Colonic mucosa (tissue), 4 donors: ENCODE data around the gene C9orf78. TPM values are rescaled to one million over a fixed set of nuclear protein-coding genes. Genes with fewer than 3 reads are reported as not detected.
"Not testable (repeated sequence)": the region's sequence is repeated elsewhere in the genome, so short reads cannot be mapped to it uniquely, and the experiment has no call there.

Source experiments
- DNase-seq: peaks from one replicate; pipeline ENCODE4 v3.0.0-alpha.2; 2020
- H3K27ac ChIP-seq: fragments of 200-600 bp; one replicate; pipeline ENCODE4 v1.8.0; 2021
- H3K27me3 ChIP-seq: fragments of 200-600 bp; one replicate; pipeline ENCODE4 v1.8.0; 2021
- H3K36me3 ChIP-seq: fragments of 200-600 bp; one replicate; pipeline ENCODE4 v1.8.0; 2021
- H3K4me1 ChIP-seq: fragments of 200-600 bp; one replicate; pipeline ENCODE4 v1.8.0; 2021; ENCODE audit warnings: mild to moderate bottlenecking
- H3K4me3 ChIP-seq: fragments of 200-600 bp; one replicate; pipeline ENCODE4 v1.8.0; 2021
- H3K9ac ChIP-seq, 2 donors: one replicate each; pipeline ENCODE4 v1.7.0; 2013; ENCODE audit warnings: control low read depth in 2 of 2, low read depth in 2 of 2, low read length in 2 of 2
- H3K9me3 ChIP-seq: fragments of 200-600 bp; one replicate; pipeline ENCODE4 v1.8.0; 2021
- intact Hi-C: fragments of 100-400 bp; cut with DNase I; formaldehyde crosslinking; loops from one replicate; pipeline ENCODE4 v1.14.1; 2022
- total RNA-seq, 2 donors: library from RNA; stranded (reverse); fragmentation: NEBNext Ultra II Directional in 1 of 2; extraction: Animal tissue kit (Norgen Biotek cat#: 25700) in 1 of 2; gene quantifications; one replicate each; pipeline ENCODE4 v1.2.1, GENCODE V29; 2021
- TF ChIP-seq, protein P1 (sequence below): fragments of 200-600 bp; IDR thresholded peaks from one replicate; pipeline ENCODE4 v1.8.0; 2022; ENCODE audit warnings: antibody characterized with exemption, mild to moderate bottlenecking
- donor health status: healthy.
- donor health status: DM: no; HTN: no; CAD: no.
- donor health status: DM: no; HTN: no; CAD: no.

Gene C9orf78
- total RNA-seq, 2 donors from 2014 or later: 38.7 to 45.5 TPM

DNA sequence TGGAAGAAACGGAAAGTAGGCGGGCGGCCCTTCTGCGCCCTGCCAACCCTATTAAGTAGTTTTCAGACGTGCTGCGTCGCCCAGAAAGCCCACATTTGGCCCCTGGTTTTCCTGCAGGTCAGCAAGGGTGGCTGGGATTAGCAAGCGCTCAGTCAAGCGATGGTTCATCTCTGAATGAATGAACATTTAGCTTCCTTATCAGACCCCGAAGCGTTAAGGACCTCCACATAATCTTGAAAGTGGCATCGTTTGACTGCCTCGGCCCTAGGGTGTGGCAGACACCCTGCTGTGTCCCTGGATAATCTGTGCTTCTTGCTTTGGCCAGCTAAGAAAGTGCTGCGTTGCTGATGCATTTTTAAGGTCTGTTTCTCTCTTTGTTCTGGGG is 31.4 kb downstream of the C9orf78 start:
- Histone ChIP-seq H3K4me3 (peak overlapping the region; percentile 82), H3K27me3 (no peaks in the 10 kb centered on the region), H3K36me3 (no peaks in the 10 kb centered on the region), H3K4me1 (peaks cover 10% of the 10 kb centered on the region), H3K27ac (peak overlapping the region; percentile 86), H3K9ac (peak overlapping the region; percentile 72 to 75), H3K9me3 (no peaks in the 10 kb centered on the region)
- TF ChIP-seq, protein P1, sequence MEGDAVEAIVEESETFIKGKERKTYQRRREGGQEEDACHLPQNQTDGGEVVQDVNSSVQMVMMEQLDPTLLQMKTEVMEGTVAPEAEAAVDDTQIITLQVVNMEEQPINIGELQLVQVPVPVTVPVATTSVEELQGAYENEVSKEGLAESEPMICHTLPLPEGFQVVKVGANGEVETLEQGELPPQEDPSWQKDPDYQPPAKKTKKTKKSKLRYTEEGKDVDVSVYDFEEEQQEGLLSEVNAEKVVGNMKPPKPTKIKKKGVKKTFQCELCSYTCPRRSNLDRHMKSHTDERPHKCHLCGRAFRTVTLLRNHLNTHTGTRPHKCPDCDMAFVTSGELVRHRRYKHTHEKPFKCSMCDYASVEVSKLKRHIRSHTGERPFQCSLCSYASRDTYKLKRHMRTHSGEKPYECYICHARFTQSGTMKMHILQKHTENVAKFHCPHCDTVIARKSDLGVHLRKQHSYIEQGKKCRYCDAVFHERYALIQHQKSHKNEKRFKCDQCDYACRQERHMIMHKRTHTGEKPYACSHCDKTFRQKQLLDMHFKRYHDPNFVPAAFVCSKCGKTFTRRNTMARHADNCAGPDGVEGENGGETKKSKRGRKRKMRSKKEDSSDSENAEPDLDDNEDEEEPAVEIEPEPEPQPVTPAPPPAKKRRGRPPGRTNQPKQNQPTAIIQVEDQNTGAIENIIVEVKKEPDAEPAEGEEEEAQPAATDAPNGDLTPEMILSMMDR: no peak
- peak; percentile 53 for DNase-seq
- intact Hi-C loops: no loop called here

GRCh38 chr9:129802833-129803675 is 32.0 kb downstream of the C9orf78 start, which contains the start of gene TOR1B:
Gene TOR1B, plus strand, starts transcription at chr9:129803184. Its CDS starts 29 bp downstream, at chr9:129803213.
- Histone ChIP-seq H3K9me3 (no peaks in the 10 kb centered on the region), H3K27ac (peak within 1 kb of the TSS; percentile 86), H3K4me1 (peaks cover 10% of the 10 kb centered on the region), H3K9ac (peak within 1 kb of the TSS; percentile 72 to 75), H3K4me3 (peak within 1 kb of the TSS; percentile 82), H3K36me3 (no peaks in the 10 kb centered on the region), H3K27me3 (no peaks in the 10 kb centered on the region)
- DNase-seq: peak; percentile 98
- TF ChIP-seq, protein P1: no peak
- intact Hi-C loops: no loop called here

DNA sequence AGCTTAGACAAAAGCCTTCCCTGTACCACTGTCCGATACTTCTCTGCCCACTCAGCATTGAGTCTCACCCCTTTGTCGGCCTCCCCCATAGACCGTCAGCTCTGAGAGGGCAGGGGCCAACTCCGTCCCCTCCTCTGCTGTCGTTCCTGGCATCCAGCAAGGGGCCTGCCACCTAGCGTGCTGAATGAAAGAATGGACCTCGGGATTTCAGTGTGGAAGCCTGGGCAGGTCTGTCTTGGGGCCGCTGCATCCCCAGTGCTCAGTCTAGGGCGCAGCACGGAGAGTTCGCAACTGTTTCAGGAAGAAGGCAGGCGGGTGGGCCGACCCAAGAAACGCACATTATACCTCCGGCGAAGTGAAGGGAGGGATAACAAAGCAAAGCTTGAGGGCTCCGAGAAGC is 33.6 kb downstream of the C9orf78 start:
- Histone ChIP-seq H3K4me1 (peaks cover 10% of the 10 kb centered on the region), H3K9me3 (no peaks in the 10 kb centered on the region), H3K27me3 (no peaks in the 10 kb centered on the region), H3K9ac (no peak overlapping the region), H3K27ac (no peak overlapping the region), H3K36me3 (no peaks in the 10 kb centered on the region), H3K4me3 (no peak overlapping the region)
- intact Hi-C loops: no loop called here
- TF ChIP-seq, protein P1: no peak
- DNase-seq: no peak

DNA sequence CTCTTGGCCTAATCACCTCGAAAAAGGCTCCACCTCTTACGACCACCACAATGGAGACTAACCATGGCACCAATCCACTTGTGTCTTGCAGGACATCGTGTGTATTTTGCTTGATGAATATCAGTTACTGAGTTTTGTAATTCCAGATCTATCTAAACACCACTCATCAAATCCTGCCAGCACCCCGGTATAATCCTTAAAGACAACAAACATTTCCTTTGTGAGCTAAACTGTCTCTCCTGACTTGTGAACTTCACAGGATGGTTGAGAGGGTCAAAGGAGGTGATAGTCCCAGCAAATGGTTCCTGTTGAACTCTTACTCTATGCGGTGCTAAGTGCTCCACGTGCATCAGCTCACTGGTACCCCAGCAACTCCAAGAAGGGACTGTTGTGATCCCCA is 36.1 kb downstream of the C9orf78 start:
- peaks cover 1% of the 10 kb centered on the region for H3K4me1 ChIP-seq
- no peak overlapping the region for H3K9ac ChIP-seq
- H3K4me3 ChIP-seq: no peak overlapping the region
- no peak for DNase-seq
- H3K27me3 ChIP-seq: no peaks in the 10 kb centered on the region
- no peaks in the 10 kb centered on the region for H3K36me3 ChIP-seq
- intact Hi-C loops: no loop called here
- H3K27ac ChIP-seq: no peak overlapping the region
- TF ChIP-seq, protein P1: no peak
- no peaks in the 10 kb centered on the region for H3K9me3 ChIP-seq

DNA sequence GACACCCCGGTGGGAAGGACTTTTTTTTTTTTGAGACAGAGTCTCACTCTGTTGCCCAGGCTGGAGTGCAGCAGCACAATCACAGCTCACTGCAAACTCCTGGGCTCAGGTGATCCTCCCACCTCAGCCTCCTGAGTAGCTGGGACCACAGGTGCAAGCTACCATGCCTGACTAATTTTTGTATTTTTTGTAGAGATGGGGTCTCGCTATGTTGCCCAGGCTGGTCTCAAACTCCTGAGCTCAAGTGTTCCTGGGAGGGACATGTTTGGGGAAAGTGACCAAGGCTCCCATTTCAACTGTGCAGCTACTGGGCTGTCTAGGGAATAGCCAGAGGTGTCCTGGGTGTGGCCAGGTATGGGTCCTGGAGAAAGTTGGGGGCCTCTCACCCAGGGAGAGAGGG is 39.0 kb downstream of the C9orf78 start:
- H3K27me3 ChIP-seq, DNase-seq, H3K27ac ChIP-seq, H3K4me3 ChIP-seq, H3K9ac ChIP-seq, intact Hi-C loops, H3K36me3 ChIP-seq, H3K9me3 ChIP-seq, H3K4me1 ChIP-seq: not testable (repeated sequence)

GRCh38 chr9:129794549-129794948 is 40.5 kb downstream of the C9orf78 start:
- Histone ChIP-seq H3K27me3 (no peaks in the 10 kb centered on the region), H3K4me3 (no peak overlapping the region), H3K36me3 (no peaks in the 10 kb centered on the region), H3K4me1 (no peaks in the 10 kb centered on the region), H3K9ac (no peak overlapping the region), H3K9me3 (no peaks in the 10 kb centered on the region), H3K27ac (no peak overlapping the region)
- TF ChIP-seq, protein P1: no peak
- intact Hi-C loops: no loop called here
- no peak for DNase-seq
